D721Med (cell line): ENCODE results near the gene SPOCD1.

ENCODE experiments used
- DNase-seq: peaks from one replicate; pipeline ENCODE4 v3.0.0; 2011; ENCODE audit warnings: low spot score; ENCODE audit not compliant: insufficient read length
- FAIRE-seq: peaks from 2 replicates; lab custom pipeline; 2011; peaks lifted over from hg19 to GRCh38; lab: Jason Lieb, UNC
- CTCF ChIP-seq: IDR thresholded peaks from 2 replicates; pipeline ENCODE4 v1.5.1; 2012; ENCODE audit warnings: mild to moderate bottlenecking, control low read depth; ENCODE audit not compliant: insufficient read depth; ENCODE audit errors: missing control alignments

The SPOCD1 gene

GRCh38 chr1:31800674-31800967 lies 15.2 kb downstream of the SPOCD1 start:
- FAIRE-seq (no peak), DNase-seq (no peak)
- no peak for TF ChIP-seq CTCF

GRCh38 chr1:31799895-31800673 lies 15.7 kb downstream of the SPOCD1 start:
- FAIRE-seq, result no peak
- no peak for TF ChIP-seq CTCF
- no peak for DNase-seq

DNA sequence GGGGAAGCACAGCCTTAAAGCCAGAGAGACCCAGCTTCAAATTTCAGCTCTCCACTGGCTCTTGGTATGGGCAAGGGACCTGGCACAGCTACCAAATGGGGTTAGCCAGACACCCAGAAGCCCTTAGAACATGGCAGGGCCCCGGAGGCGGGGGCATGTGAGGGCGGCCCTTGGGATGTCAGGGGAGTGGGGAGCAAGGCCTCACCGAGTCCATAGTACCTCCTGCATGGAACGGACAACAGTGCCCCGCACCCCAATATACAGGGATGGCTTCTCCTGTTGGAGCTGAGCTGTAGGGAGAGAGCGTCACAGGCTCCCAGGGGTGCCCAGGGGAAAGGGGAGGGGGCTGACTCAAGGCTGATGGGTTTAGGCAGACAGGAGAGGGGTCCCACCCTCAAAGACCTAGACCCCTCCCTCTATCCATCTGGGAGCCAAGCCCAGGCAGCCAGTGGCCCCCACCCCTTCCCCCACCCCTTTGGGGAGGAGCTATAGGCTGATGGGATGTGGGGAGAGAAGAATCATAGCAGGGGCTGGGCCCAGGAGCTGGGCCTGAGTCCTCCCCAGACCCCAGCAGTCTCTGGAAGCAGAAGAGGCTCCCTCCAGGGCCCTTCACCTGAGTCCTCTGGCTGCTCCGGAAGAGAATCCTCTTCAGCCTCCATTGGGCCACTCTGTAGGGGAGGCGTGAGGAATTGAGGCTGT lies 16.5 kb downstream of the SPOCD1 start:
- DNase-seq, result no peak
- TF ChIP-seq CTCF, result no peak
- no peak for FAIRE-seq

DNA sequence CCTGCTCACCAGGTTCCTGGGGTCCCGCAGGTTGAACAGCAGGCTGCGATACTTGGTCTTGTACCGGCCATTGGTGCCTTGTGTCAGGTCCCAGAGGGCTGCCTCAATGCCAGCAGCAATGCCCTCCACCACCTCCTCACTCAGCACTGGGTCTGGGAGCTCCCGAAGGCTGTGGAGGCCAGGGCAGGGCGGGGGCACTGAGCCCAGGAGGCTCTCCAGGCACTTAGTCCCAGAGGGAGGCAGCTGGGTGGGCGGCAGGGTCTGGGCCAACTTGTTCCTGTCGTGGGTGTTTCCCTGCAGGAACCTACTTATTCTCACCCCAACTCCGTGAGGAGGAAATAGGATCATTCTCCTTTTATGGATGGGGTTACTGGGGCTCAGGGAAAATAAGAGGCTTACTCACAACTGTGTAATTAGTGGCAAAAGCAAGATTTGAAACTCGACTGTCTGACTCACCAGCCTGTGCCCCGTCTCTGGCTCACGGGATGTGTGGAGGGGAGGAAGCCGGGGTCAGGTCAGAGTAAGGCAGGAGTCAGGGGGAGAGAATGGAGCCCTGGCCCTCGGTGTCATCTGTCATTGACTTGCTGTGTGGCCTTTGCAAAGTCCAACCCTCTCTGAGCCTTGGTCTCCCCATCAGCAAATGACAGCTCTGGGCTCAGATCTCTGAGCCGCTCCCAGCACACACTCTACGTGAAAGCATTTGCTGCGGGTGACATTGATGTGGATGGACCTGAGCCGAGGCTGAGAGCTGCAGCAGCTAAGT lies 17.2 kb downstream of the SPOCD1 start:
- no peak for TF ChIP-seq CTCF
- FAIRE-seq (no peak), DNase-seq (peak; percentile 71)

DNA sequence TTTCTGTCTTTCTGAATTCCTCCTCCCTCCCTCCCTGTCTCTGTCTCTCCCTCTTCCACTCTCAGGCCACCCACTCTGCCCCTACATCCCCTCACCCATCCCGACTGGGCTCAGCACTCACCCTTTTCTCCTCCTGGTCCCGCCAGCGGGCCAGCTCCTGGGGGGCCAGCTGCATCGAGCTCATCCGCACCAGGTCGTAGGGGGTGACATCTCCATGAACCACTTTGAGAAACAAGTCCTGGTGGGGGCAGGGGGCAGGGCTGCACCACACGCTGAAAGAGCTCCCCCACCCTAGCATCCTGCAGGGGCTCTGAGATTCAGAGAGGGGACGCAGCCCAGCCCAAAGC lies 17.8 kb downstream of the SPOCD1 start:
- FAIRE-seq (no peak), DNase-seq (no peak)
- TF ChIP-seq CTCF, result no peak

DNA sequence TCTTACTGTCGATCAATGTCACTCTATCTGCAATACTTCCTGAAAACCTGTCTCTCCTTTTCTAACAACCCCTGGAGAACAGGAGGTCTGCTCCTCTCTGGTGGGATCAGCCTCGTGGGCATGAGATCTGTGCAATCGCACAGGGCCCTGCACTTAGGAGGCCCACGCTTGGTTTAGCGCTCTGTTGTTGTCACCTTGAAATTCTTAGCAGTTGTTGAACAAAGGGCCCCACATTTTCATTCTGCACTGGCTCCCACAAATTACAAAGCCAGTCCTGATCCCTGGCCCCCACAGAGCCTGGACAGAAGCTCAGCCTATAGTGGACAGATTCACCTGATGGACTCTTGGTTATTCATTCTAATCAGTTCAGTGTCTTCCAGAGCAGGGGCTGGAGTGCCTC lies 18.6 kb downstream of the SPOCD1 start:
- DNase-seq, result no peak
- FAIRE-seq, result no peak
- TF ChIP-seq CTCF, result no peak
